Urothelium cell line (cell line): ENCODE measurements around the gene ZNF878.
"Not testable (repeated sequence)": the region's sequence is repeated elsewhere in the genome, so short reads cannot be mapped to it uniquely, and the experiment has no call there.

Source experiments
- DNase-seq: peaks from one replicate; pipeline ENCODE4 v3.0.0; 2011; ENCODE audit warnings: low spot score, mixed read lengths
- FAIRE-seq: peaks from 2 replicates; lab custom pipeline; 2011; peaks lifted over from hg19 to GRCh38; lab: Jason Lieb, UNC

The ZNF878 gene

DNA sequence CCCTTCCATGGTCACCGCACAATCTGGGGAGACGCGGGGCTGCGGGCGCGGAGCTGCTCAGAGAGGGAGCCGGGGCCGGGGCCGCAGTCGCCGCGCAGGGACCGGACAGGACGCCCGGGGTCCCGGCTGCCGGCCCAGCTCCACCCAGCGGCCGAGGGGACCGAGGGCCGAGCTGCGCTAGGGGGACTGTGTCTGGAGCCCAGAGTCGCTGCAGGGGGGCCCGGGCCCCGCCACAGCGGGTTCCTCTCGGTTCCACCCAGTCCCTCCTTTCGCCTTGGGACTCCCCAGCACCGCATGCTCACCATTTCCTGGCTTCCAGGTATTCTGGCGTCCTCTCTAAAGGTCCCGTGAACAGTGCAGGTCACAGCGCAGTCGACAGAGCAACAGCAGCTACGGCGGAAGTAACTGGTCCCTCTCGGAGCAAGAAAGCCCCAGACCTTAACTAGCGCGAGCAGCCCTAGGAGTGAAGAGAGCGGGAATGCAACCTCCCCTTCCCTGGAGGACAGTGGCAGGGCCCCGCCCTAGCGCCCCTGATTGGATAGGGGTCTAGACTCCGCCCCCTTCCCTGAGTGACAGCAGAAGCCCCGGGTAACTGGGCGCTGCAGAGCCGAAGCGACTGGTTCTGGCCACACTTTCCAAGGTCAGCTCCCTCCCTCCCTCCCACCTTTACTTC is at the start of gene ZNF878:
Gene ZNF878 (minus strand): TSS at position 465 of the 673 bp plus-strand sequence. CDS start 160 bp downstream, at position 305.
- DNase-seq (peak; percentile 82), FAIRE-seq (no peak)

DNA sequence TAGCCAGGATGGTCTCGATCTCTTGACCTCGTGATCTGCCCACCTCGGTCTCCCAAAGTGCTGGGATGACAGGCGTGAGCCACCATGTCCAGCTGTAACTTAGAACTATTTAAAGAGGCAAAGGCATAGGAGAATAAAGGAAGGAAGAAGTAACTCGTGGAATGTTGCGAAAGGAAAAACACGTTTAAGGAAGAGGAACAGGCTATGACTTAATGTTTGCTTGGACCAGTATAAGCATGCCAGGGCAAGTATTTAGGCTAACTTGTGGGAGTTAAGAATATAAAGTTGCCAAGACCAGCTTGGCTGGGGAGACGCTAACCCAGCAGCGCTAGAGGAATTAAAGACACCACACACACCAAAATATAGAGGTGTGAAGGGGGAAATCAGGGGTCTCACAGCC is 45.3 kb upstream of the ZNF878 start:
- FAIRE-seq (no peak), DNase-seq (no peak)

DNA sequence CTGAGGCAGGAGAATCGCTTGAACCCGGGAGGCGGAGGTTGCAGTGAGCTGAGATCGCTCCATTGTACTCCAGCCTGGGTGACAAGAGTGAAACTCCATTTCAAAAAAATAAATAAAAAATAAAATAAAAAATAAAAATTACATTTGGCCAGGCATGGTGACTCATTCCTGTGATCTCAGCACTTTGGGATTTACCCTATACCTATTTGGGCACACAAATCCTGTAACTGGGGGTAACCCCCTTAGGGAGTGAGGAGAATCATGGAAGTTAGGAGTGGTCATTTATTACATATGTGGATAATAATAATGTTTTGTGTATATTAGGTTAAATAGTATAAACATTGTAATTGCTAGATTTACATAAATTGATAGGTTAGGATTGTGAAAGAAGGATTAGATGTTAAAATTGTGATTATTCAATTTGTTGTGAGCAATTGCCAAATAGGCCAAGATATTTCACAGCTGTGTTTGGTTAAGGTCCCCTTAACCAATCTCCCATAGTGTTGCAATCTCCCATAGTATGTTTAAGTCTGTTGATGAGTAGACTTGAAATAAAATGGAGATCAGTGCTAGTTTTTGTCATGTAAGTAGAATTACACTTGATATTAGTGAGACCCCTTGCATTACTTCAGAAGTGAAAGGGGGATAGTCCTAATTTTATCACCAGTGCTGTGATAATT is 42.5 kb upstream of the ZNF878 start:
- DNase-seq (no peak), FAIRE-seq (no peak)

DNA sequence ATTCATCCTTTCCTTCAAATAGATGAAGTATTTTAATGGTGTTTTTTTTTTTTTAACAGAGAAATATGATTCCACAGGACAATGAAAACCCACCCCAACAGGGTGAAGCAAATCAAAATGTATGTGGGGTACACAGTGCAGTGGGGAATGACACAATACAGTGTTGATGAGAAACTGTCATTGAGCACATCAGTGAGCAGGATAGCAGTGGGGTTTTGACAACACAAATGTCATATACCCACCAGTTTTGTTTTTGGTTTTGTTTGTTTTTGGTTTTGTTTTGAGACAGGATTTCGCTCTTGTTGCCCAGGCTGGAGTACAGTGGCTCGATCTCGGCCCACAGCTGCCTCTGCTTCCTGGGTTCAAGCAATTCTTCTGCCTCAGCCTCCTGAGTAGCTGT is 41.0 kb upstream of the ZNF878 start:
- DNase-seq: no peak
- no peak for FAIRE-seq

DNA sequence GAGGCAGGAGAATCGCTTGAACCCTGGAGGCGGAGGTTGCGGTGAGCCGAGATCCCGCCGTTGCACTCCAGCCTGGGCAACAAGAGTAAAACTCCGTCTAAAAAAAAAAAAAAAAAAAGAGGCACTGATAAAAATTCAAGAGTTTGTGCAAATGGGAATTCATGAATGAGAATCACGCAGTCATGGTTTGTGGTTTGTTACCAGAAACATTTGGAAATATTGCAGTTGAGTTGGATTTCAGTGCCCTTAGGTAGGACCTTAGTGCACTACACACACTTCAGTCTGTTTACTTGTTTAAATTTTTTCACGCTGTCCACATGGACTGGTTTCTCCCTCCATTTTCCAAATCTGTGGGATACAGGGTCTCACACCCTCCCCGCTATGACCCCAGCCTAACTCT is 40.2 kb upstream of the ZNF878 start:
- FAIRE-seq (no peak), DNase-seq (no peak)

DNA sequence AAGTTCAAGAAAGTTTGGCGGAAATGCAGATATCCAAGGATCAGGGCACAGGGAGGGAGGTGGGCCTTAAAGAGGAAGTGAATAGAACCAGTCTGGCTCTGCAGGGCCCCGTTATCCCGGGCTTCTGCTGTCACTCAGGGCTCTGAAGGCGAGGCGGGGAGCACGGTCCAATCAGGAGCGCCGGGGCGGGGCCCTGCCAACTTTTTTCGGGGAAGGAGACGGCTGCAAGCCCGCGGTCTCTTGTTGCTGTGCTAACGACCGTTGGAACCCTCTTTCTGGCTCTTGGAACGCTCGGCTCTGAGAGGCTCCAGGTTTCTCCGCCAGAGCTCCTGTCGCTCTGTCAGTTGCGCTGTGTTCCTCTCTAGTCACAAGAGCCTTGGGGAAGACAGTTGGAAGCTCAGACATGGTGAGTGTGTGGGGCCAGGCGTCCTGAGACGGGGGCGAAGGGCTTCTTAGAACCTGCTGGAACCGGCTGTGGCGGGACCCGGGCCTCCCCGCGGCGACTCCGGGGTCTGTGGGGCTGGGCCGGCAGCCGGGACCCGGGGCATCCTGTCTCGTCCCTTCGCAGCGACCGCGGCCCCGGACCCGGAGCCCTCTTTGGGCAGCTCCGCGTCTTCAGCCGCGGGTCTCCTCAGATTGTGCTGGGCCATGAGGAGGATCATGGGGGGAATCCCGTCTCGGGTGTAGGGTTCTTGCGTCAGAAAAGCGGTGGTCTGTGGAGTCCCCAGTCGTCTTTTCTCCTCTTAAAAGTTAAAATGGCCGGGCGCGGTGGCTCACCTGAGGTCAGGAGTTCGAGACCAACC is 39.5 kb upstream of the ZNF878 start:
- FAIRE-seq: no peak

DNA sequence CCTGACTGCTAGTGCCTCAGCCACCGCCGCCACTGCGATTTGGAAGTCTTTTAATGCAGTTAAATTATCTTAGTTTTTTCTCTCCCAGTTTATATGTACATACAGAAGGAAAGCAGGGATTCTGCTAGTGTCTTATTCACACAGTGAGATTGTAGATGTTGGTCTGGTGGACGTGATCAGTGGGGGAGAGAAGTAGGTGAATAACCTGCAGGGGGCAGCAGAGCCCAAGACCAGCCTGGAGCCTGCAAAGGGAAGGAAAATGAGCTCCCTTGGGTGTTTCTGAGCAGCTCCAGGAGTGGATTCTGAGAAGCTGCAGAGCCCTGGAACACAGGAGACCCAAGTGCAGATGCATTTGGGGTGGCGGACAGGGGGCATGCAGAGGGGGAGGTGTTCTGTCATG is 38.0 kb upstream of the ZNF878 start:
- DNase-seq: no peak
- no peak for FAIRE-seq

More for the DNA sequence above, 39.5 kb upstream of the ZNF878 start:
- peak; percentile 63 for DNase-seq

DNA sequence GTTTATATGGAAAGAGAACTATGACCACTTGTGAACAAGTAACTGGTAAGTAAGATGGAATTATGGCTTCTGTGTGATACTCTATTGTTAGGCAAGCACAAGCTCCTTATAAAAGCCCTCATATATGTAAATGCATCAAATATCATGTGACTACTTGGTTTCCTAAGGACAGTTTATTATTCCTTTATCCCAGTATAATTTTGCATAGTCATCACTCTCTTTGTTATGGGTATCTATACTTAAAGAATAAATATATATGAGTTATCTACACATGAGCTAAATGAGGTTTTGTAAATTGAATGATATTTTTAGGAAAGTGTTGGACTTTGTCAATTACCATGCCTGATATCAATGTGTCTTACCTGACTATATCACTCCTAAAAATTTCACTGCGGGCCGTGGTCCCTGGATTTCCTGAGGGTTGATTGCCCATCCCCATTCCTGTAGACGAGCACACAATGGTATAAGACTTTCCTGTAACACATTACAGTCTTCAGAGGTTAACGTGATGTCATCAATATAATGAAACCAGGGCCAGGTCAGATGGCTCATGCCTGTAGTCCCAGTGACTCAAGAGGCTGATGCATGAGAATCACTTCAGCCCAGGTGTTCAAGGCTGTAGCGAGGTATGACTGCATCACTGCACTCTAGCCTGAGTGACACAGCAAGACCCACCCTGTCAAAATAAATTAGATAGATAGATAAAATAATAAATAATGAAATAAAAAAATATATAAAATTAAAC is 32.5 kb upstream of the ZNF878 start:
- no peak for FAIRE-seq
- no peak for DNase-seq

DNA sequence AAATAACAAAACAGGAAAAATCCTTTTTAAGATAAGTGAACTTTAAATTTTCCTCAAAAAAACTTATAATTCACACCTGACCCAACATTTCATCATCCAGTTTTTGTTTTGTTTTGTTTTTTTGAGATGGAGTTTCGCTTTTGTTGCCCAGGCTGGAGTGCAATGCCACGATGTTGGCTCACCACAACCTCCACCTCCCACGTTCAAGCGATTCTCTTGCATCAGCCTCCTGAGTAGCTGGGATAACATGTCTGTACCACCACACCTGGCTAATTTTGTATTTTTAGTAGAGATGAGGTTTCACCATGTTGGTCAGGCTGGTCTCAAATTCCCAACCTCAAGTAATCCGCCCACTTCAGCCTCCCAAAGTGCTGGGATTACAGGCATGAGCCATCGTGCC is 30.6 kb upstream of the ZNF878 start:
- not testable (repeated sequence) for FAIRE-seq

DNA sequence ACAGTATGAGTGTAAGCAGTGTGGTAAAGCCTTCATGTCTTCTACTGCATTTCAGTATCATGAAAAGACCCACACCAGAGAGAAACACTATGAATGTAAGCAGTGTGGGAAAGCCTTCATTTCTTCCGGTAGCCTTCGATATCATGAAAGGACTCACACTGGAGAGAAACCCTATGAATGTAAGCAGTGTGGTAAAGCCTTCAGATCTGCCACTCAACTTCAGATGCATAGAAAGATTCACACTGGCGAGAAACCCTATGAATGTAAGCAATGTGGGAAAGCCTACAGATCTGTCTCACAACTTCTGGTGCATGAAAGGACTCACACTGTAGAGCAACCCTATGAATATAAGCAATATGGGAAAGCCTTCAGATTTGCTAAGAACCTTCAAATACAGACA is 24.6 kb upstream of the ZNF878 start:
- FAIRE-seq (no peak), DNase-seq (no peak)

More for the DNA sequence above, 30.6 kb upstream of the ZNF878 start:
- DNase-seq: not testable (repeated sequence)

DNA sequence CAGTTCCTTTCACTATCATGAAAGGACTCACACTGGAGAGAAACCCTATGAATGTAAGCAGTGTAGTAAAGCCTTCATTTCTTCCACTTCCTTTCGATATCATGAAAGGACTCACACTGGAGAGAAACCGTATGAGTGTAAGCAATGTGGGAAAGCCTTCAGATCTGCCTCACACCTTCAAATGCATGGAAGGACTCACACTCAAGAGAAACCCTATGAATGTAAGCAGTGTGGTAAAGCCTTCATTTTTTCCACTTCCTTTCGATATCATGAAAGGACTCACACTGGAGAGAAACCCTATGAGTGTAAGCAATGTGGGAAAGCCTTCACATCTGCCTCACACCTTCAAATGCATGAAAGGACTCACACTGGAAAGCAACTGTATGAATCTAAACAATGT is 23.6 kb upstream of the ZNF878 start:
- DNase-seq, FAIRE-seq: not testable (repeated sequence)

DNA sequence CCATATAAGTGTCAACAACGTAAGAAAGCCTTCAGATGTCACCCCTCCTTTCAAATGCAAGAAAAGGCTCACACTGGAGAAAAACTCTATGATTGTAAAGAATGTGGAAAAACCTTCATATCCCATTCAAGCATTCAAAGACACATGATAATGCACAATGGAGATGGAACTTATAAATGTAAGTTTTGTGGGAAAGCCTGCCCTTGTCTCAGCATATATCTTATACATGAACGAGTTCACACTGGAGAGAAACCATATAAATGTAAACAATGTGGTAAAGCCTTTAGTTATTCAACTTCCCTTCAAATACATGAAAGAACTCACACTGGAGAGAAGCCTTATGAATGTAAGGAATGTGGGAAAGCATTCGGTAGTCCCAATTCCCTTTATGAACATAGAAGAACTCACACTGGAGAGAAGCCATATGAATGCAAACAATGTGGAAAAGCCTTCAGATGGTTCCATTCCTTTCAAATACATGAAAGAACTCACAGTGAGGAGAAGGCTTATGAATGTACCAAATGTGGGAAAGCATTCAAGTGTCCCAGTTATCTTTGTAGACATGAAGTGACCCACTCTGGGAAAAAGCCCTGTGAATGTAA is 22.9 kb upstream of the ZNF878 start:
- FAIRE-seq: no peak

DNA sequence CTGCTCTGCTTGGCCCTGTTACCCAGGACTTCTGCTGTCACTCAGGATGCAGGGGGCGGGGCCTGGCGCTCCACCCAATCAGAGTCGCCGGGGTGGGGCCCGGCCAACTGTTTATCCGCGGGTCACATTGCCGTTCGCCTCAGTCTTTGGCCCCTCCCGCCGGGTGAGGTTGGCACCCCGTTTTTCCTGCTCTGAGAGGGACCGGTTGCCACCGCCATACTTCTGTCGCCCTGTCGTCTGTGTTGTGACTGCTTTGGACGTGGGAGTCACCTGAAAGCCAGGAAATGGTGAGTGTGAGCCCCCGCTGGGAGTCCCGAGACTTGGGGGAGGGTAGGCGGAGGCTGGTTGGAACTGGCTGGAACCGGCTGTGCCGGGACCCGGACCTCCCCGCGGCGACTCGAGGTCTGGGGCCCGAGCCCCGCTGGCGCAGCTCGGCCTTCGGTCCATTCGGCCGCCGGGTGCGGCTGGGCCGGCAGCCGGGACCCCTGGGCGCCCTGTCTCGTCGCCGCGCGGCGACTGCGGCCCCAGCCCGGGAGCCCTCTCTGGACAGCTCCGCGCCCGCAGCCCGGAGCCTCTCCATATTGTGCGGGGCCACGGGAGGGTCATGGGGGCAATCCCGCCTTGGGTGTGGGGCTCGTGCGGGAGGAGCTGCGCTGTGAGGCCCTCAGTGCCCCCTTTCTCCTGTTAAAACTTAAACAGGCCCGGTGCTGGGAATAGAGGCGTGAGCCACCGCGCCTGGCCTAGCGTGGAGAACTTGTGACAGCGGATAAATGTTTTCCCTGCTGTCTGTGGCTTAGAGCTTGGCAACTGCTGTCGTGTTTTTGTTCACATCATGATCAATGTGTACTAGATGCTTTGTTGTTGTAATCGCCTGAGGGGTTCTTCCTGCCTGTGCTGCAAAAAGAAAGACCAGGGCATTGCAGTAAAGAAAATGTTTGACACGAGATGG is 12.1 kb upstream of the ZNF878 start, which contains the start of gene ZNF844:
Gene ZNF844 (plus strand): TSS at position 142 of the 949 bp plus-strand sequence. CDS start 143 bp downstream, at position 285.
- peak; percentile 84 for DNase-seq

More for the DNA sequence above, 22.9 kb upstream of the ZNF878 start:
- no peak for DNase-seq

DNA sequence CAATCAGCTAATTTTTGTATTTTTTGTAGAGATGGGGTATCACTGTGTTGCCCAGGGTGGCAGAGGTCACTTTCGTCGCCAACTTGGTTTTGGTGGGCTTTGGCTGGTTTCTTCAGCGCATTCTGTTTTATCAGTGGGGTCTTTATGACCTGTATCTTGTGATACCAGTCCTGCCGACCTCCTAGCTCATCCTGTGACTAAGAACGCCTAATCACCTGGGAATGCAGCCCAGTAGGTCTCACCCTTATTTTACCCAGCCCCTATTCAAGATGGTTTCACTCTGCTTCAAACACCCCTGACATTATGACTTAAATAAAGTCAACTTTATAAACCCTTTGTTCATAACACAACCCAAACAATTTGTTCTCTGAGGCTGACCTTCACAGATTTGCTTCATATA is 3.0 kb upstream of the ZNF878 start:
- FAIRE-seq (no peak), DNase-seq (no peak)

More for the DNA sequence above, 12.1 kb upstream of the ZNF878 start, which contains the start of gene ZNF844:
- no peak for FAIRE-seq

DNA sequence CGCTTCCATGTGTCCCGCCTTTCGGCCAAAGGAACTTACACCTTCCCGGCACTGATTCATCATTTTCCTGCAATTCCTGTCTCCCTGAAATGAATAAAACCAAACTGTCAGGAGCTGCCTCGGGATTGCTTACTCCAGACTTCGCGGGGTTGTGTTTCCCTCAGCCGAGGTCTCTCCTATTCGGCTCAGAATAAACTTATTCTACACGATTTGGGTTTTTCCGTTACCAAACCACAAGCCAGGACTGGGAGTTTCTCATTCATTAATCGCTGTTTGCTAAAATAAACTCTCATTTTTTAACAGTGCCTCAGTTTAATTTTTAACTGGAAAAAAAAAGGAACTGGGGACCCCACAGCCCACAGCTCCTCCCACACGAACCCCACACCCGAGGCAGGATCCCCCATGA is 667 bp downstream of the ZNF878 start:
- DNase-seq: no peak
- no peak for FAIRE-seq

DNA sequence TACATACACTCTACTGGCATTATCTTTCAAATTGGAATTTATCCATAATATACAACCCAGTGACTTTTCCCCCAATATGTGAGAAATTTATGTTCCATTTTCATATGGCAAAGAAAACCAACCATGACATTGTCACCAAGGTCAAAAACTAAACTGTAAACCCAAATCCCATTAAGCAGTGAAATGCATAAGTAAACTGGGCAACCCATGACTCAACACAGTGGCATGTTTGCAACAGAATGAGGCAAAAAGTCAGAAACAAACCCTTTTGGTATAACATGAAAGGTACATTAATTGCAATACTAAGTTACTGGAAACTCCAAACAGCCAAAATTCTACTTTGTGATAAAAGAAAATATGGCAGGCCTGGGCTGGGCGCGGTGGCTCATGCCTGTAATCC is 4.9 kb downstream of the ZNF878 start:
- FAIRE-seq (no peak), DNase-seq (no peak)

DNA sequence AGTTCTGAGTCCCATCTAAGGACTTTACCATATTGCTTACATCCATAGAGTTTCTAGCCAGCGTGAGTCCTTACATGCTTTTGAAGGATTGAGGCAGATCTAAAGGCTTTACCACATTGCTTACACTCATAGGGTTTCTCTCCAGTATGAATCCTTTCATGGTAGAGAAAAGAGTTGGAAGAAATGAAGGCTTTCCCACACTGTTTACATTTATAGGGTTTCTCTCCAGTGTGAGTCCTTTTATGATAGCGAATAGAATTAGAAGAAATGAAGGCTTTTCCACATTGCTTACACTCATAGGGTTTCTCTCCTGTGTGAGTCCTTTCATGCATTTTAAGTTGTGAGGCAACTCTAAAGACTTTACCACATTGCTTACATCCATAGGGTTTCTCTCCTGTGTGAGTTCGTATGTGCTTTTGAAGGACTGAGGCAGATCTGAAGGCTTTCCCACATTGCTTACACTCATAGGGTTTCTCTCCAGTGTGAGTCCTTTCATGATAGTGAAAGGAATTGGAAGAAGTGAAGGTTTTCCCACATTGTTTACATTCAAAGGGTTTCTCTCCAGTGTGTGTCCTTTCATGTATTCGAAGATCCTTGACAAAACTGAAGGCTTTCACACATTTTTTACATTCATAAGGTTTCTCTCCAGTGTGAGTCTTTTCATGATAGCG is 8.9 kb downstream of the ZNF878 start:
- DNase-seq (no peak), FAIRE-seq (no peak)

DNA sequence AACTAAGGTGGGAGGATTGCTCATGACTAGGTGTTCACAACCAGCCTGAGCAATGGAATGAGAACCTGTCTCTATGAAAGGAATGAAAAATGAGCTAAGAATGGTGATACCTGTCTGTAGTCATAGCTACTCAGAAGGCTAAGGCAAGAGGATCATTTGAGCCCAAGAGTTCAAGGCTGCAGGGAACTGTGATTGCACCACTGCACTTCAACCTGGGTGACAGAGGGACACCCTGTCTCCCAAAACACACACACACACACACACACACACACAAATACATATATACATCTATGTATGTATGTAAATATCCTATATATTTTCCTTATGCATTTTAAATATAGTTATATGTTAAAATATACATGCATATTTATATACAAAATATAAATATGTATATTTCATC is 9.9 kb downstream of the ZNF878 start:
- DNase-seq (no peak), FAIRE-seq (no peak)
